LoVo (cell line): ENCODE data around the gene PPP6R2.

Source experiments
- DNase-seq: peaks from one replicate; pipeline ENCODE4 v3.0.0-alpha.2; 2016; ENCODE audit warnings: low spot score

PPP6R2 gene, protein sequence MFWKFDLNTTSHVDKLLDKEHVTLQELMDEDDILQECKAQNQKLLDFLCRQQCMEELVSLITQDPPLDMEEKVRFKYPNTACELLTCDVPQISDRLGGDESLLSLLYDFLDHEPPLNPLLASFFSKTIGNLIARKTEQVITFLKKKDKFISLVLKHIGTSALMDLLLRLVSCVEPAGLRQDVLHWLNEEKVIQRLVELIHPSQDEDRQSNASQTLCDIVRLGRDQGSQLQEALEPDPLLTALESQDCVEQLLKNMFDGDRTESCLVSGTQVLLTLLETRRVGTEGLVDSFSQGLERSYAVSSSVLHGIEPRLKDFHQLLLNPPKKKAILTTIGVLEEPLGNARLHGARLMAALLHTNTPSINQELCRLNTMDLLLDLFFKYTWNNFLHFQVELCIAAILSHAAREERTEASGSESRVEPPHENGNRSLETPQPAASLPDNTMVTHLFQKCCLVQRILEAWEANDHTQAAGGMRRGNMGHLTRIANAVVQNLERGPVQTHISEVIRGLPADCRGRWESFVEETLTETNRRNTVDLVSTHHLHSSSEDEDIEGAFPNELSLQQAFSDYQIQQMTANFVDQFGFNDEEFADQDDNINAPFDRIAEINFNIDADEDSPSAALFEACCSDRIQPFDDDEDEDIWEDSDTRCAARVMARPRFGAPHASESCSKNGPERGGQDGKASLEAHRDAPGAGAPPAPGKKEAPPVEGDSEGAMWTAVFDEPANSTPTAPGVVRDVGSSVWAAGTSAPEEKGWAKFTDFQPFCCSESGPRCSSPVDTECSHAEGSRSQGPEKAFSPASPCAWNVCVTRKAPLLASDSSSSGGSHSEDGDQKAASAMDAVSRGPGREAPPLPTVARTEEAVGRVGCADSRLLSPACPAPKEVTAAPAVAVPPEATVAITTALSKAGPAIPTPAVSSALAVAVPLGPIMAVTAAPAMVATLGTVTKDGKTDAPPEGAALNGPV

DNA sequence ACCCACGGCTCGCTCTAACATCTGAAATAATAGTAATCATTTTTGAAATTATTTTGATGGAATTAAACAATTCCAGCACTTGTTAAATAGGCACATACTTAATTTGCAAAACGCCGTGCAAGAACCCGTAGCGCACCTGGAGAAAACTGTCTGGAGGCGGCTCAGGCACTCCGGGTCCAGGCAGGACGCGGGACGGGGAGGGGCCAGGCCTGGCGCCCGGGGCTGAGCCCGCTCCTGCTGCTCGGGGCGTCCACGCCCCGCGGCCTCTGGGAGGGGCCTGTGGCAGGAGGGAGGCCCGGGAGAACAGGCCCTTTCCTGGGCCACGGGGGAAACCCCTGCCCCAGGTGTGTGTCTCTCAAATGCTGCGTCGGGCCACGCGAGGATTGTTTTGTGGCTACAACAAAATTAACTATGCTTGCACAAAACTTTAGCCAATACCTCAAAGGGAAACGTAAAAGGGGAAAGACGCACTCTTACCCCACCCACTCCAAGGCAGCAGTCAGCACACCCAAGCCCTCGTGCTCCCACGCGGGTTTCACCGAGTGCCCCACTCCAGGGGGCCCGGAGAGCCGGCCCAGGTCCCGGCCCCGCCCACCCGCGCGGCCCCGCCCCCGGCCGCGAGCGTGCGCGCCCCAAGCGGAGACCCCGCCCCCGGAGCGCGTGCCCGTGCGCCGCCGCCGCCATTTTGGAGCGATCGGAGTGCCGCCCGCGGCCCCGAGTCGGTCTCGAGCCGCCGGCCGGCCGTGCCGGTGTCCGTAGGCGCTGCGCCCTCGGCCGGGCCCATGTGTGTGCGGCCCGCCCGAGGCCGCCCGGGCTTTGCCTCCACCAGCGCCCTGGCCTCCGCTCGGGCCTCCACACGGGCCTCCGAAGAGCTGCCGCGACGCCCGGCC, at the start of gene PPP6R2:
Gene PPP6R2, plus strand, starts transcription at position 677 of the 890 bp plus-strand sequence. CDS start 50,582 bp downstream, outside the sequence.
- DNase-seq: peak; percentile 76

DNA sequence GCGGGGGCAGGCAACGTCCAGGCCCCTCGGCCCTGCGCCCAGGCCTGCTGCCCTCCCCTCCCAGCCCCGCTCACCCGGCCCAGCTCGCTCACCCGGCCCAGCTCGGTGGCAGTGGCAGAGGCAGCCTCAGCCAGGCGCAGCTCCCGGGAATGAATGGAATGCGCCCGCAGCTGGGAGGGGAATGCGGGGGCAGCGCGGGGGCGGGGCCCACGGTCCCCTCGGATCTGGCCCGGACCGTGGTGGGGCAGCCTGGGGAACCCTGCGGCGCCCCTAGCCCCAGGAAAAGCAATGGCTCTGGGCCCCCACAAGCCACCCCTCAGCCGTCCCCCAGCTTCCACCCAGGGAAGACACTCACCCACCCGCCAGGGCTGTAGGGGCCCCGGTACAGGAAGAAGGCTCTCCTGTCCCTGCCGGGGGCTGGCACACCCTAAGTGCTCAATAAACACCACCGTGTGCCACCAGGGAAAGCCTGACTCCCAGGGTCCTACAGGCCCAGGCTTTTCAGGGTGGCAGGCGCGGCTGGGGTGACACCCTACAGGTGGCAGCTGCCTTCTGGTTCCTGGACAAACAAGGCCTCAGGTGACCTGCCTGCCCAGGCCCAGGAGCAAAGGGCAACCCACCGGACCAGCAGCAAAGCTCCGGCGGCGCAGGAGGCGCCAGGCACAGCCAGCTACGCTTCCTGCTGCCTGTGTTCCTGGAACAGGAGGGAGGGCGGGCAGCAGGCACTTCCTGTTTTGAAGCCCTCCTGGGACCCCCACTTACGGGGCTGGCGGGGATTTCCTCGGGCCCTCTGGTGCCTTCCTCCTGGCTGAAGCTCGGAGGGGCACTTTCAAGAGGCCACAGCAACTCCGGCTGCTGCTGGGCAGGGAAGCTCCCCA, 49.4 kb upstream of the PPP6R2 start:
- peak; percentile 52 for DNase-seq

DNA sequence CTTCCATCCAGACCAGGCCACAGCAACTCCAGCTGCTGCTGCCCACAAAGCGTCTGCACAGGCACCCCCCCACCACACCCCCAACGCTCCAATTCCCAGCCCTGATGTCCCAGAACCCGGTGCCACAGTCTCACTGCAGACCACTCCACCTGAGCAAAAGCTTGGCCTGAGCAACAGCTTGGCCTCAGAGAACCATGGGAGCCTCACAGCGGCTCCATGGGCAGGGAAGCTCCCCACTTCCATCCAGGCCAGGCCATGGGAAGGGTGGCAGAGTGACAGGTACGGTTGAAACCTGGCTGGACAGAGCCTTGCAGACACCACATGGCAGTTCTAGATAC, 48.8 kb upstream of the PPP6R2 start:
- no peak for DNase-seq

DNA sequence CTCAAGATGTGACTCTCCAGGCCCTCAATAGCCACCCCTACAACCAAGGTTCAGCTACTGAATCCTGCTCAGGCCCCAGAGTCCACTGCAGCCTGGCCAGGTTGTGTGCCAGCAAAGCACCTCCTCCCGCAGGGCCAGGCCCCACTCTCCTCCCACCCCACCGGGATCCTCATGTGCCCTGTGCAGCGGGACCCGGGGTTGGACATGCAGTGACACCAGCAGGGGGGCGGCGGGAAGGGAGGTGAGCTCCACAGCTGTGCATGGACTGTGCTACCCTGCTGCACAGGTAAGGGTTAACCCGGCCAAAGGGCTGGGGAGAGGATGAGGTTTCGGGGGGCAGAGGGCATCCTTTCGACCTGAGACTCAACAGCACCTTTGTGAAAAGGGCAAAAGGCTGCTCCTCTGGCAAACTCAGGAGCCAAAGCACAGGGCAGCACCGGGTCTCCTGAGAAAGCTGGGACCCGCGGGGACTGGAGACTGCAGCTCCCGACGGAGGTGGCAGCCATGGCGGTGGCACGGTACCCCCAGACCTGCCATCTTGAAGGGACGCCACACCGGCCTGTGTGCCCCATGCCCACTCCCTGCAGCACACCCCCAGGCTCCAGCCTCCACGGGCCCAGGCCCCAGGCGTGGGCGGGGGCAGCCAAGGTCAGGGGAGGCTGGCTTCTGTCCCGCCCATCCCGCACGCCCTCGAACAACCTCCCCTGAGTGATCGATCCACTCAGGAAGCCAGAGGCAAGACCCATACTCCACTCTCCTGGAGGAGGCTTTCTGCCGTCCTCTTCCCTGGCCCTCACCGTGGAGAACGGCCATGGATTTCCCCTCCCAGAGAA, 46.3 kb upstream of the PPP6R2 start:
- no peak for DNase-seq

DNA sequence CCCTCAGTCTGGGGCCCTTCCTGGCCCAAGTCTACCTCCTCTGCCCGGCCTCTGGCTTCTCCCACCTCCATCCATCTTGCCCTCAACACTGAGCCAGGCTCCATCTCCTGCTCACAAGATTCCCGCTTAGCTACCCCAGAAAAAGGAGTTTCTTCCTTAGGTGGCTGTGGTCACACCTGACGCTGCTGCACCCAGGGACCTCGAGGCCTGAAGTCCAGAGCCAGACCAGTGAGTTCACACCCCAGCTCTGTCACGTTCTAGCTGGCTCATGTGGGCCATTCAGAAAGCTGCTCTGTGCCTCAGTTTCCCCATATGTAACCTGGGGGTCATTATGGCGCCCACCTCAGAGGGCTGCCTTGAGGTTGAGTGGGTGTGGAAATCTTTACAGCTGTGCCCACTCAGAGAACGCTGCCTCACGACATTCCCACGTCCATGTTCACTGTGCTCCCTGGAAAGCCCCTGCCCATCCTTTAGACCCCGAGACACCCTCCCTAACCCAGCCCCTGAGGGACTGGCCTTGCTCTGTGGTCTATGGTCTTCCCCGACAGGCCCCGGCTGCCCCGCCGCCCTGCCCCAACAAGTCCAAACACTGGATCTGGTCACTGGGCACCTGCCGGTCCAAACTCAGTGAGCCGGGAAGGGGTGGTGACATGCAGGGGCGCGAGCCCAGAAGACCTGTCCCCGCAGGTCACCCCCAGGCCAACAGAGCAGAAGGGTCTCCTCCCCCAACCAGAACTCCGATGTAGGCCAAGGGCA, 45.4 kb upstream of the PPP6R2 start:
- DNase-seq: no peak

DNA sequence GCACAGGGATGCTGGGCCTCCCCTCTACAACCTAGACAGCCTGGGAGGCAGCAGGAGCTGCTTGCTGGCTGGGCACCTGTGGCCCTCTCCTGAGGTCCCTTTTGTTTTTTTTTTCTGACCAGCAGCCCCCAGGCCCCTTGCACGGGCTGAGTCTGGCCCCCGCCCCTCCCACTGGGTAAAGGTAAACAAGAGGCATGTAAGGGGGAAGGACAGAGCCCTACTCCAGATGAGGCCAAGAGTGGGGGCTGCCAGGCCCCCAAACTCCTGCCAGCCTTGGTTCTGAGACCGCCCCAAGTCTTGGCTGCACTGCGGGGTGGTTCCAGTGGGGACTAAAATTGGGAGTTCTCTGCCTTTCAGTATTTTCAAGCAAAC, 44.9 kb upstream of the PPP6R2 start:
- DNase-seq: no peak

DNA sequence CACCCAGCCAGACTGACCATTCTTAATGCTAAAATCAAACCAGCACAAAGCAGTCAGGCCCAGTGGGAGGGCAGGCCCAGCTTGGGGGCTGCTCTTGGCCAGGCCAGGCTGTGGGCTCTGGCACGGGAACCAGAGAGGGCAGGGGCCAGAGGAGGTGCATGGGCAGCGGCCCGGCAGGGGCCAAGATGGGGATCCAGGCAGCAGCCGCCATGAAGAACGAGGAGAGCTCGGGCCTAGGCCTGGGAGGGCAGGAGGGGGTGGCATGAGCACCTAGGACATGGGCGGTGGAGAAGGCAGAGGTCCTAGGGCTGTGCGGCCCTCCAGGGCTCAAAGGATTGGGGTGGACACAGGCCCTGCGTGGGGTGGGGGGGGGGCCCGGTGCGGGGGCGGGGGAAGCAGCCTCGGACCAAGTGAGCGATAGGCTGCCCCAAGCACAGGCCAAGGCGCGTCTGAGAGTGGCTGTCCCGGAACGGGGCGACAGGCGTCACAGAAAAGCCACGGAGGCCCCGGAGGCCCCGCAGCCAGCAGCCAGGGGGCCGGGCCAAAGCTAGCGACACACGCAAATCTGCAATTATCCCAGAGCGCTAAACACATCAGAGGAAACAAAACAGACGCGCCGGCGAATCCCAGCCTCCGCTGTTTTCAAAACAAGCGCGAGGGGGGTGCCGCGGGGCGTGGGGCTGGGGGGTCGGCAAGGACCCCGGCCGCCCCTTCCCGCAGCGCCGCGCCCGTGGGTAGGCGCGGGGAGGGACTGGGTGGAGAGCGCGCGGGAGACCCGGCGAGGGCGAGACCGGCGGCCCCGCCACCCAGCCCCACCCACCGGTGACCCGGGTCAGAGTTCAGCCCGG, 44.0 kb upstream of the PPP6R2 start:
- no peak for DNase-seq

DNA sequence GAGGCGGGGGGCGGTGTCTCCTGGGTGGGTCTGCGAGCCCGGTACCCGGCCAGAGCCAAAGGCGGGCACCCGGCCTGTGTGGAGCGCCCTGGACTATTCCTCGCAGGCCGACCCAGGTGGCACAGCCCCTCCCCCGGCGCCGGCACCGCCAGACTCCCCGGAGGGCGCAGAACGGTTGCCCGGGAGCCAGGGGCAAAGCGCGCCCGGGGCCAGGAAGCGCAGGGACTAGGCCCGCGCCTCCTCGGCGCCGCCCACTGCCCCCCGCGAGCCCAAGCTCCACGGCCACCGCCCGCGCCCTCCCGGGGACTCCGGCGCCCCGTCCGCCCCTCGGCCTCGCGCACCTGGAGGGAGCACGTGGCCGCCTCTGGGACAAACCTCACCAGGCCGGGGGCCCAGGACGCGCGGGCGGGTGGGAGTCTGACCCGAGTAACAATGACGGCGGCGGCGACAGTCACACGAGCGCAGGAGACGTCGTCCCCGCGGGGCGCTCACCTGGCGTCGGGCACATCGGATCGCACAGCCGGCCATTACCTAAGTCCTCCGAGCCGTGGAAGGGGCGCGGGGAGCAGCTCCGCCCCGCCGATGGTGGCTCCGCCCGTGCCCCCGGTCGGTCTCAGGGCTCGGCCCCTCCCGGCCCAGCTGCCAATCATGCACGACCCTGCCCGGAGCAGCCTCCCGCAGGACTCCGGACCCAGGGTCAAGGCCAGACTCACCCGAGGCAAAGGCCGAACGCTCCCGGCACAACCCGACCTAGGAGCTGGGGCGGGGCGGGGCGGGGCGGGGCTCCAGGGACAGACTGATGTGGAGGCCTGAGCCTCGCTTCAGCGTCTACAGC, 43.1 kb upstream of the PPP6R2 start:
- no peak for DNase-seq

DNA sequence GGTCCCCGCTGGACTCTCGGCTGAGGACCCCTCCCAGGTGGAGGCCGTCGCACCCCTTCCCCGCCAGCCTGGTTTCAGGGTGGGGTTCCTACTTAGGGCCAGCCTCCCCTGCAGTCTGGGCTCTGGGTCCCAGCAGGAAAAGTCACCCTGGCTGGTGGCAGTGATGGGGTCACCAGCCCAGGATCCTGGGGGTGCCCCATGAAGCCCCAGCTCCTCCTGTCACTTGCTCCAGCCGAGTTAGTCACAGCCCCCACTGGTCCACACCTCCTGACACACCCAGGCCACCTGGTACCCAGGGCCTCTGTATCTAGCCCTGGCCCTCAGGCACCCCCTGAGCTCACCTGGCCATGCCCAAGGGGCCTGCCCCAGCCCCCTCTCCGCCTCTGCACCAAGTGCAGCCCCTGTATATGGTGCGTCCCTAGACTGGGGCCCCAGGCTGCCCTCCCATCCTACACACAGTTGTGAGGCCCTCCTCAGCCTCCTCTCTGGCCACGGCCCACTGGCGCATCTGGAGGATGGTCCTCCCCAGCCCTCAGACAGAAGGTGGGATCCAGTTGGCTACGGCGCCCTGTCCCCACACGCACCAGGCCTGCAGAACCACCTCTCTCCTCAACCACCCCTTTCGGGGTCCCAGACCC, 42.4 kb upstream of the PPP6R2 start:
- no peak for DNase-seq

DNA sequence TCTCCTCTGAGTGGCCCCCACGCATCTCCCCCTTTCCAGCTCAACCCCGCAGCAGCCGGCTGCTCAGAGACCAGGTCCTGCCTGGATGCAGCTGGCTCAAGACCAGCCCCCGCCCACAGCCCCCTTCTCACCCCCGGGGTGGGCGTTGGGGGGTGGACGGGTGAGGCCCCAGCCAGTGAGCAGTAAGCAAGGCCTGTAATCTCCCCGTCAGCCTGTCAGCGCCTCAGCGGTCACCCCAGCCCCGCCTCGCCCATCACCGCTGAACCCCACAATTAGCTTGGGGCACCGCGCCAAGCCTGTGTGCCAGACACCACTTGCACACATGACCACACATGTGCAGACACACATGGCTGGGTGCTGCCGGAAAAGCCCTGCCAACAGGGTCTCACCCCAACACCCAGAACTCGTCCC, 41.5 kb upstream of the PPP6R2 start:
- DNase-seq: no peak

DNA sequence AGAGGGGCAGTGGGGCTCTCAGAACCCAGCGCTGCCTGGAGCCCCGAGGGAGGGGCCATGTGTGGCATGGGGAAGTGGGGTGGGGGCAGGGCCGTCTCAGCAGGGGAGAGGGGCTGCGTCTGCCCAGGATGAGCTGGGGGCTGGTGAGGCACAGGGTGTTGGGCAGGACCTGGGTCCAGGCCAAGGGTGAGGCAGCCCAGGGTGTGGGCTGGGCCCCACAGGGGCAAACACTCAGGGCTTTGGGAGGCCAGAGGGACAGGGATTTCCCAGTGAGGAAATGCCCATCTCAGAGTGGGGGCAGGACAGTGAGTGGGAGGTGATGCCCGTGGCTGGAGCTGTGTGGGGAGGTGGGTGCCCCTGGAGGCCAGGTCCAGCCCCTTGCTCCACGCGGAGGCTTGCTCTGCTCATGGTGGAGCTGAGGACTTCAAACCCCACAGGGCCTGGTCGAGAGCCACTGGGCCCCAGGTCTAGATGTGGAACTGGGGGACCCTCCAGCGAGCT, 41.0 kb upstream of the PPP6R2 start:
- no peak for DNase-seq

DNA sequence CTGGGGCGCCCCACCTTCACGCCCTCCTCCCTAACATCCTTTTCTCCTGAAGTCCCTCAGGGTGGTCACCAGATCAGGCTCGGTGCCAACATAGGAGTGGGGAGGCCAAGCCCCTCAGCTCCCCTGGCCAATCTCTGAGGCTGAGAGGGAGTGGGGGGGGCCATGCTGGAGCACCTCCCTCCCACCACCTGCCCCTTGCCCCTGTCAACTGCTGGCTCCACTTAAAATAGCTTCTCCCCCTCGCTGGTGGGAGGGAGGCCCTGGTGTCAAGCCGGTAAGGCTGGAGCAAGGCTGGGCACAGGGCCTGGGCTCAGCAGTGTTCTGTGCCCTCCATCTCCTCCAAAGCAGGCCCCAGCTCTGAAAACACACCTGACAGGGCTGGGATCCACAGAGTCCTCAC, 40.6 kb upstream of the PPP6R2 start:
- DNase-seq: no peak

DNA sequence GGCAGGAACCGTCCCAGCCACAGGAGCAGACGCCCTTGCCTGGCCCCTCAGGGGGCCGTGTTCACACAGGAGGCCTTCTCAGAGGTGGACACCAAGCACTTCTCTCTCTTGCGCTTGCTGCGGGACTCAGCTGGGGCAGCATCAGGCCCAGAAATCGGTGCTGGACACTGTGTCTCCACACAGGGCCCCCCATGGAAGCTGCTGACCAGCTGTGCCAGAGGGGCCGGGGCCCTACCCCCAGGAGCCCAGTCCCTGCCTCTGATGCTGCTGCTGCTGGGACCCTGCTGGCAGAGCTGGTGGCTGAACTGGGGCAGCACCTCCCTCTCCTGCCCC, 39.6 kb upstream of the PPP6R2 start:
- no peak for DNase-seq

DNA sequence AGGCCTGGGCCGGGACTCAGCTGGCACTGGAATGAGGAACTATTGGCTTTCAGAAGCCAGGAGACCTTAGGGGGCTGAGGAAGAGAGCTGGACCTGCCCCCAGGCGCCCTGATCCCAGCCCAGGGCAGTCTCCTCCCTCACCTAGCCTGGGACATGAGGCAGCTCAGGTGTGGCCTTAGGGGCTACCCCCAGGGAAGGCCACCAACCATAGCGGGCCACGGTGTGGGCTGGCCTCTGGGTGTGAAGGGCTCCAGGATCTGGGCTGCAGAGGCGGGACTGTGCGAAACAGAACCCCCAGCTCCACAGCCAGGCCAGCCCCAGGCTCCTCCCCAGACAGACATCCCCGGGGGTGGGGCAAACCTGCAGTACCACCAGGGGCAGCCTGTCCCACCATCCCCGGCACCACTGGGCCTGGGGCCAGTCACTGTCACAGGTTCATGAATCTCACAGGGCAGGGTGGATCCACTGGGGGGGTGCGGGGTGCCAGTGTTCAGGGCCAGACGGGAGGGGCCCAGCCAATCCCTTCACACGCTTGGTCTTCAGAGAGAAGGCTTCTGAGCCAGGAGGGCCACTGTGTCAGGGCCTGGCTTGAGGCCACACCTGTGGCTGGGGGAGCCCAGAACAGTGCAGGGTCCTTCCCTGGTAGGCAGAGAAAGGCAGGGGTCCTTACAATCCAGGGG, 39.1 kb upstream of the PPP6R2 start:
- peak; percentile 66 for DNase-seq

DNA sequence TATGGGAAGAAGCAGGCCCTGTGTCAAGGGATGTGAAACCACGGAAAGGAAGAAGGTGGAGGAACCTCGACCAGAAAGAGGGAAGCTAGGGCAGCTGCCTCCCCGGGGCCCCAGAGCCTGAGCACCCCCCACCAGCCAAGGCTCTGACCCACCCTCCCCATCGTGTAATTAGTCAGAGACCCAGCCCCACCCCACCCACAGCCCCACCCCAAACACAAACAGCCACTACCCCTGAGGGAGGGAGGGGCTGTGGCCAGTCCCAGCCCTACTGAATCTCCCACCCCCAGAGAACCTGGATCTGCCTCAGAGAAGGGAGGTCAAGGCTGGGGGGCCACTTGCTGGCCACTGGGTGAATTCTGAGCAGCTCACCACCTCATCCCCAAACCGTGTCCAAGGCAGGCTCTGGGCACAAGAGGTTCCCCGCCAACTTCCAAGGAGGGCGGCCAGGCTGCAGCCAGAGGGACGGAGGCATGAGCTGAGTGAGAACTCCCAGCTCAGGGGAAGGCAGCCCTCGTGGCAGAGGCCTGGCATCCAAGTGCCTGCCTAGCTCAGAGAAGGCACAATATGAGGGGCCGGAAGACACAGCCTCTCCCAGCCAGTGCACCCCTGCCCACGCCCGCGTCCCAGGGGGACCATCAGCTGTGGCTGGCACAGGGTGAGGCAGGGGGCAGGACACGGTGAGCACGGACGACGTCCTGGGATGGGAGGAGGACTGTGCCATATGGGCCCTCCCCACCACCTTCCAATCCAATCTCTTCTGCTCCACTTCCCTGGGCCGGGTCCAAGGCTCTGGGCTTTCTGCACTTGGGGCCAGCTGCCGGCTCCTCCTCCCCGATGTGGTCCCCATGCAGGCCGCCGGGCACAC, 38.4 kb upstream of the PPP6R2 start:
- peak; percentile 69 for DNase-seq
